Measurements from ENCODE around the gene MAPK8IP1.

DNA sequence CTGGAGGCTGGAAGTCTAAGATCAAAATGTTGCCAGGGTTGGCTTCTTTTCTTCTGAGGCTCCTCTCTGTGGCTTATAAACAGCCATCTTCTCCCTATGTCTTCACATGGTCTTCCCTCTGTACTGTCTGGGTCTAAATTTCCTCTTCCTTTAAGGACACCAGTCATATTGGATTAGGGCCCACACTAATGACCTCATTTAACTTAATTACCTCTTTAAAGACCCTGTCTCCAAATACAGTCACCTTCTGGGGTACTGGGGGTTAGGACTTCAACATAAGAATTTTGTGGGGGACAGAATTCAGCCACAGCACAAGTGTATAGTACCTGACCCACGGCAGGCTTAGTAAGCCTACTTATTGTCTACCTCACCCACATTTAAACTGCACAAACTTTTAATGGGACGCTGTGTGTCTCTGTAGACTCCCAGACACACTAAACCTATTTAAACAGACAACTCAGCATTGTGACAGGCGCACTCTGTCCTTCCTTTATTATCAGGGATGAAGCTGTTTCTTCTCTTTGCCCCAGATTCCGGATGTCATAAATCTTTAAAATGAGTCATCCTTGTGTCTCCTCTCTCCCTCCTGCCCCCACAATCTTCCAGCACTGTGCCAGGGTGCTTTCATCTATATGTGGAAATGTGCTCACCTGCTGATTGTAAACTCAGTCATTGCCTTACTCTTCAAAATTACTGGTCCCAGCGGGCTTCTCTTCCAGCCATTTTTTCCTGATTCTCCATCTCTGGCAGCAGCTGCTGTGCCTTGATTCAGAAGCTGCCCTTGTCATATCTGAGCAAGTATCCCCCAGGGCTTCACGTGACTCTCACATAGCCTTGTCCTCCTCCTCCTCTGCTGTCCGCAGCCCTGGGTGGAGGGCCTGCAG lies 5.4 kb upstream of the MAPK8IP1 start:
- TF ChIP-seq, protein P1, sequence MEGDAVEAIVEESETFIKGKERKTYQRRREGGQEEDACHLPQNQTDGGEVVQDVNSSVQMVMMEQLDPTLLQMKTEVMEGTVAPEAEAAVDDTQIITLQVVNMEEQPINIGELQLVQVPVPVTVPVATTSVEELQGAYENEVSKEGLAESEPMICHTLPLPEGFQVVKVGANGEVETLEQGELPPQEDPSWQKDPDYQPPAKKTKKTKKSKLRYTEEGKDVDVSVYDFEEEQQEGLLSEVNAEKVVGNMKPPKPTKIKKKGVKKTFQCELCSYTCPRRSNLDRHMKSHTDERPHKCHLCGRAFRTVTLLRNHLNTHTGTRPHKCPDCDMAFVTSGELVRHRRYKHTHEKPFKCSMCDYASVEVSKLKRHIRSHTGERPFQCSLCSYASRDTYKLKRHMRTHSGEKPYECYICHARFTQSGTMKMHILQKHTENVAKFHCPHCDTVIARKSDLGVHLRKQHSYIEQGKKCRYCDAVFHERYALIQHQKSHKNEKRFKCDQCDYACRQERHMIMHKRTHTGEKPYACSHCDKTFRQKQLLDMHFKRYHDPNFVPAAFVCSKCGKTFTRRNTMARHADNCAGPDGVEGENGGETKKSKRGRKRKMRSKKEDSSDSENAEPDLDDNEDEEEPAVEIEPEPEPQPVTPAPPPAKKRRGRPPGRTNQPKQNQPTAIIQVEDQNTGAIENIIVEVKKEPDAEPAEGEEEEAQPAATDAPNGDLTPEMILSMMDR (optimal IDR thresholded peaks at IDR 0.05 in 1 of 3, IDR thresholded peaks at IDR 0.05 in 1 of 3, conservative IDR thresholded peaks at IDR 0.05 in 1 of 3; ENCODE audit: extremely low read depth in 1 of 3, insufficient read depth in 2 of 3, low read length in 3 of 3) = no peak
- no peak for TF ChIP-seq EZH2 (IDR thresholded peaks at IDR 0.05; ENCODE audit: low read length)

Measured in keratinocyte (primary cell).